ENCODE results near the gene SYT13.

DNA sequence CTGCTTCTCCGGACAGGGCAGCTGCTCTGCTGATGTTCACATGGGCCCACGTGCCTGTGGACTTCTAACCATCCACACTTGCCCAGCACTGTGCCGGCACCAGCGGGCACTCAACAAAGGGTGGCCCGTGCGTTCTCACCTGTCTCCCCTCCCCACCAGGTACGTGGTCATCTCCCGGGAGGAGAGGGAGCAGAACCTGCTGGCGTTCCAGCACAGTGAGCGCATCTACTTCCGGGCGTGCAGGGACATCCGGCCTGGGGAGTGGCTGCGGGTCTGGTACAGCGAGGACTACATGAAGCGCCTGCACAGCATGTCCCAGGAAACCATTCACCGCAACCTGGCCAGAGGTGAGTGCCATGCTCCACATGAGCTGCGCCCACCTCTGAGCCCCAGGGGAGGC is 66.7 kb downstream of the SYT13 start:
- TF ChIP-seq, protein P1, sequence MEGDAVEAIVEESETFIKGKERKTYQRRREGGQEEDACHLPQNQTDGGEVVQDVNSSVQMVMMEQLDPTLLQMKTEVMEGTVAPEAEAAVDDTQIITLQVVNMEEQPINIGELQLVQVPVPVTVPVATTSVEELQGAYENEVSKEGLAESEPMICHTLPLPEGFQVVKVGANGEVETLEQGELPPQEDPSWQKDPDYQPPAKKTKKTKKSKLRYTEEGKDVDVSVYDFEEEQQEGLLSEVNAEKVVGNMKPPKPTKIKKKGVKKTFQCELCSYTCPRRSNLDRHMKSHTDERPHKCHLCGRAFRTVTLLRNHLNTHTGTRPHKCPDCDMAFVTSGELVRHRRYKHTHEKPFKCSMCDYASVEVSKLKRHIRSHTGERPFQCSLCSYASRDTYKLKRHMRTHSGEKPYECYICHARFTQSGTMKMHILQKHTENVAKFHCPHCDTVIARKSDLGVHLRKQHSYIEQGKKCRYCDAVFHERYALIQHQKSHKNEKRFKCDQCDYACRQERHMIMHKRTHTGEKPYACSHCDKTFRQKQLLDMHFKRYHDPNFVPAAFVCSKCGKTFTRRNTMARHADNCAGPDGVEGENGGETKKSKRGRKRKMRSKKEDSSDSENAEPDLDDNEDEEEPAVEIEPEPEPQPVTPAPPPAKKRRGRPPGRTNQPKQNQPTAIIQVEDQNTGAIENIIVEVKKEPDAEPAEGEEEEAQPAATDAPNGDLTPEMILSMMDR (IDR thresholded peaks at IDR 0.05): no peak
- TF ChIP-seq POLR2A (IDR thresholded peaks at IDR 0.05): no peak
